ENCODE measurements around the gene ABCC4. TPM values are rescaled to one million over a fixed set of nuclear protein-coding genes. Genes with fewer than 3 reads are reported as not detected.

Gene ABCC4
- total RNA-seq, 4 donors from 2014 or later: 5.7 to 23.3 (median 6.9) TPM

- DNase-seq (ENCODE audit: low spot score) (no peak), ATAC-seq (ENCODE audit: low FRiP score) (no peak)
- TF ChIP-seq CTCF (IDR thresholded peaks at IDR 0.05): no peak
Observed at GRCh38 chr13:95025116-95025515, 276.1 kb downstream of the ABCC4 start.

GRCh38 chr13:95023405-95023804, 277.8 kb downstream of the ABCC4 start:
- no peak for ATAC-seq (ENCODE audit: low FRiP score)
- DNase-seq (ENCODE audit: low spot score): no peak
- TF ChIP-seq CTCF (IDR thresholded peaks at IDR 0.05): no peak

DNA sequence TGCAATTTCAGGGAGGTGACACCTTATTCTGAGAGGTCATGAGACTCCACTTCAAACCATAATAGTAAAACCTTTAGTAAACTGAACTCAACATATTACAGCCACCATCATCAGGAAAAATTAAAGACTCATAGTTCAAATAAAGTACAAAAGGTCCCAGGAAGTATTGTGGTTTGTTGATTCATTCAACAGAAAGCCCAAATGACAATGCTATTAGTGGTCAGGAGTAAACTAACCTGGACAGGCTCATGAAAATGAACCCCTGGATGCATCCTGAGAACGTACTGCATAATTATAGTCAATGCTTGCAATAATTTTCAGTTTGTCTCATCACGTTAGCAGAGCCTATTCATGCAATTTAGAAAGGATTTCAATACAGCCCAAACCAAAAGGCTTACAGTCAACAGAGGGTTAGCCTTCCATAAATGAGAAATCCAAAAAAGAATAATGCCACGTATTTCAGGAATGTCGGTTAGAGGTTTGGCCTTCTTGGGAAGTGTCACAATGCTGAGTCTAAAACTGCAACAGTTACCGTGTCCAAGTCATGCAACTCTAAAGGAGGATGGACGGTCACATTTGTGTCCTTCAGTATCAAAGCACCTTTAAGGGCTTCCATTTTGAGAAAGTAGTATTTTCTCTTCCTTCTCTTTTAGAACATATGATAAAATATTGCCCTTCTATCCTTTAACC, 280.8 kb downstream of the ABCC4 start:
- ATAC-seq (ENCODE audit: low FRiP score) (no peak), DNase-seq (ENCODE audit: low spot score) (no peak)
- no peak for TF ChIP-seq CTCF (IDR thresholded peaks at IDR 0.05)

- DNase-seq (ENCODE audit: low spot score) (no peak), ATAC-seq (ENCODE audit: low FRiP score) (no peak)
- no peak for TF ChIP-seq CTCF (IDR thresholded peaks at IDR 0.05)
Observed at GRCh38 chr13:95019886-95020285, 281.4 kb downstream of the ABCC4 start.

DNA sequence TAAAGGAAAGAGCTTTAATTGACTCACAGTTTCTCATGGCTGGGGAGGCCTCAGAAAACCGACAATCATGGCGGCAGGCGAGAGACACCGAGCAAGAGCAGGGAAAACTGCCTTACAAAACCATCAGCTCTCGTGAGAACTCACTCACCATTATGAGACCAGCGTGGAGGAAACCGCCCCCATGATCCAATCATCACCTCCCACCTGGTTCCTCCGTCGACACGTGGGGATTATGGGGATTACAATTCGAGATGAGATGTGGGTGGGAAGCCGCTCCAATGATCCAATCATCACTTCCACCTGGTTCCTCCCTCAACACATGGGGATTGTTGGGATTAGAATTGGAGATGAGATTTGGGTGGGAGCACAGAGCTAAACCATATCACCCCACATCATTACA, 293.9 kb downstream of the ABCC4 start:
- DNase-seq (ENCODE audit: low spot score) (no peak), ATAC-seq (ENCODE audit: low FRiP score) (no peak)
- no peak for TF ChIP-seq CTCF (IDR thresholded peaks at IDR 0.05)

DNA sequence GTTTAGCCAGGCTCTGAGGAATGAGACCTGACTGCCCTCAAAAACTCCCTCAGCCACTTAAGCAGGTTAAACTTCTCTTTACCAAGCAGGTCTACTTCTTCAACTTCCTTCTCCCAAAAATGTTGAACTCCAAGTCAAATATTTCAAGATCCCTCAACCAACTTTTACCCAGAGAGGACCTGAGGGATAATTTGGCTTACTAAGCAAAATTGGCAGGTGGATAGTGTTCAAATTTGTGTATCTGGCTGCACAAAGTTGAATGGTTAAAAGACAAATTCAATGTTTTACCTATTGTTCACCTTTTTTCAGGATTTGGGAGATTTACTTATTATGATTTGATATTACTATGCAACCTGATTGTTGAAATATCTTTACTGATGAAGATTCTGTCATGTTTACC, 296.0 kb downstream of the ABCC4 start:
- ATAC-seq (ENCODE audit: low FRiP score) (no peak), DNase-seq (ENCODE audit: low spot score) (no peak)
- no peak for TF ChIP-seq CTCF (IDR thresholded peaks at IDR 0.05)

GRCh38 chr13:95003019-95003813, 298.0 kb downstream of the ABCC4 start:
- ATAC-seq (ENCODE audit: low FRiP score): no peak
- no peak for DNase-seq (ENCODE audit: low spot score)
- TF ChIP-seq CTCF (IDR thresholded peaks at IDR 0.05): no peak
